Measurements from ENCODE around the gene NPIPA1.
A peak's percentile ranks its signal among the peaks of the same experiment; 100 is the strongest.
"Not testable (repeated sequence)": the region's sequence is repeated elsewhere in the genome, so short reads cannot be mapped to it uniquely, and the experiment has no call there.

The NPIPA1 gene

DNA sequence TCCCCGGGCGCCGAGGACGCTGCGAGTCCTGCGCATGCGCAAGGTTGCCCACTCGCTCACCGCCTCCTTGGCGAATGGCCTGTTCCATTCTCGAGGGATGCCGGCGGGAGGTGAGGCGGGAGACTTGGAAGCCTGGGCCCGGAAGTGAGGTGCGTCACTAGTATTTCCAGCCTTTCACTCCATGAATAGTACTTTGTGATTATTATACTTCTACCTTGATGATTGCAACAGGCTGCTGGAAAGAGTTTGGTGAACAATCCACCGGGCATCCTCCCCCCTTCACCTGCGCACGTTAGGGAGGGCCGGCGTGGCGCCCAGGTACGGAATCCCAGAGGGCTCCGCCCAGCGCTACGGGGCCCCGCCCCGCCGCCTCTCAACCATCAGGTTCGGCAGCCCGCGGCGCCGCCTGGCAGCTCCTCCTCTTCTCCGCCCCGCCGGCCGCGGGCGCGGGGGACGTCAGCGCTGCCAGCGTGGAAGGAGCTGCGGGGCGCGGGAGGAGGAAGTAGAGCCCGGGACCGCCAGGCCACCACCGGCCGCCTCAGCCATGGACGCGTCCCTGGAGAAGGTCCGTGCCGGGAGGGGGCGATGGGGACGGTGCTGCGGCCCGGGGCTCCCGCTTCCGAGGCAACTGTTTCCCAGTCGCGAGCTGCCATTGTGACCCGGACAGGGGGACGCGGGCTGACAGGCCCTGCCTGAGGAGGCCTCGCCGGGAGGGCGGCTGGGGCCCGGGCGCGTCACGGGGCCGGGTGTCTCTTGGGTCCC is 37.6 kb downstream of the NPIPA1 start, which contains the start of gene PDXDC1 (continued):
- TF ChIP-seq OVOL3 (tag by site-specific recombination; IDR thresholded peaks at IDR 0.05) (peak; percentile 13; the same call in 1 of the 2 replicates), SP3 (tag by site-specific recombination; IDR thresholded peaks at IDR 0.05) (peak; percentile 89), ZNF239 (tag by site-specific recombination; IDR thresholded peaks at IDR 0.05) (peak; percentile 66; the same call in 1 of the 2 replicates), ZNF335 (tag by site-specific recombination; conservative IDR thresholded peaks at IDR 0.05) (peak; percentile 92), ZSCAN30 (tag by site-specific recombination; IDR thresholded peaks at IDR 0.05) (peak; percentile 95), MZF1 (tag by site-specific recombination; IDR thresholded peaks at IDR 0.05; ENCODE audit: borderline replicate concordance) (peak; percentile 33; the same call in 1 of the 2 replicates), ZNF660 (tag by site-specific recombination; IDR thresholded peaks at IDR 0.05) (peak; percentile 86; the same call in 1 of the 2 replicates), ZNF610 (tag by site-specific recombination; IDR thresholded peaks at IDR 0.05; ENCODE audit: borderline replicate concordance) (peak; percentile 32; the same call in 1 of the 2 replicates), YY1 (tag by site-specific recombination; IDR thresholded peaks at IDR 0.05) (peak; percentile 80), OSR2 (tag by site-specific recombination; IDR thresholded peaks at IDR 0.05) (peak; percentile 41; the same call in 1 of the 2 replicates)
- TF ChIP-seq, protein P1, sequence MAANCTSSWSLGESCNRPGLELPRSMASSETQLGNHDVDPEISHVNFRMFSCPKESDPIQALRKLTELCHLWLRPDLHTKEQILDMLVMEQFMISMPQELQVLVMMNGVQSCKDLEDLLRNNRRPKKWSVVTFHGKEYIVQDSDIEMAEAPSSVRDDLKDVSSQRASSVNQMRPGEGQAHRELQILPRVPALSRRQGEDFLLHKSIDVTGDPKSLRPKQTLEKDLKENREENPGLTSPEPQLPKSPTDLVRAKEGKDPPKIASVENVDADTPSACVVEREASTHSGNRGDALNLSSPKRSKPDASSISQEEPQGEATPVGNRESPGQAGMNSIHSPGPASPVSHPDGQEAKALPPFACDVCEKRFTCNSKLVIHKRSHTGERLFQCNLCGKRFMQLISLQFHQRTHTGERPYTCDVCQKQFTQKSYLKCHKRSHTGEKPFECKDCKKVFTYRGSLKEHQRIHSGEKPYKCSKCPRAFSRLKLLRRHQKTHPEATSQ (tag by site-specific recombination; IDR thresholded peaks at IDR 0.05): peak; percentile 92; the same call in 1 of the 2 replicates
- TF ChIP-seq, protein P2, sequence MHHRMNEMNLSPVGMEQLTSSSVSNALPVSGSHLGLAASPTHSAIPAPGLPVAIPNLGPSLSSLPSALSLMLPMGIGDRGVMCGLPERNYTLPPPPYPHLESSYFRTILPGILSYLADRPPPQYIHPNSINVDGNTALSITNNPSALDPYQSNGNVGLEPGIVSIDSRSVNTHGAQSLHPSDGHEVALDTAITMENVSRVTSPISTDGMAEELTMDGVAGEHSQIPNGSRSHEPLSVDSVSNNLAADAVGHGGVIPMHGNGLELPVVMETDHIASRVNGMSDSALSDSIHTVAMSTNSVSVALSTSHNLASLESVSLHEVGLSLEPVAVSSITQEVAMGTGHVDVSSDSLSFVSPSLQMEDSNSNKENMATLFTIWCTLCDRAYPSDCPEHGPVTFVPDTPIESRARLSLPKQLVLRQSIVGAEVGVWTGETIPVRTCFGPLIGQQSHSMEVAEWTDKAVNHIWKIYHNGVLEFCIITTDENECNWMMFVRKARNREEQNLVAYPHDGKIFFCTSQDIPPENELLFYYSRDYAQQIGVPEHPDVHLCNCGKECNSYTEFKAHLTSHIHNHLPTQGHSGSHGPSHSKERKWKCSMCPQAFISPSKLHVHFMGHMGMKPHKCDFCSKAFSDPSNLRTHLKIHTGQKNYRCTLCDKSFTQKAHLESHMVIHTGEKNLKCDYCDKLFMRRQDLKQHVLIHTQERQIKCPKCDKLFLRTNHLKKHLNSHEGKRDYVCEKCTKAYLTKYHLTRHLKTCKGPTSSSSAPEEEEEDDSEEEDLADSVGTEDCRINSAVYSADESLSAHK (tag by site-specific recombination; IDR thresholded peaks at IDR 0.05): peak; percentile 42; the same call in 1 of the 2 replicates

DNA sequence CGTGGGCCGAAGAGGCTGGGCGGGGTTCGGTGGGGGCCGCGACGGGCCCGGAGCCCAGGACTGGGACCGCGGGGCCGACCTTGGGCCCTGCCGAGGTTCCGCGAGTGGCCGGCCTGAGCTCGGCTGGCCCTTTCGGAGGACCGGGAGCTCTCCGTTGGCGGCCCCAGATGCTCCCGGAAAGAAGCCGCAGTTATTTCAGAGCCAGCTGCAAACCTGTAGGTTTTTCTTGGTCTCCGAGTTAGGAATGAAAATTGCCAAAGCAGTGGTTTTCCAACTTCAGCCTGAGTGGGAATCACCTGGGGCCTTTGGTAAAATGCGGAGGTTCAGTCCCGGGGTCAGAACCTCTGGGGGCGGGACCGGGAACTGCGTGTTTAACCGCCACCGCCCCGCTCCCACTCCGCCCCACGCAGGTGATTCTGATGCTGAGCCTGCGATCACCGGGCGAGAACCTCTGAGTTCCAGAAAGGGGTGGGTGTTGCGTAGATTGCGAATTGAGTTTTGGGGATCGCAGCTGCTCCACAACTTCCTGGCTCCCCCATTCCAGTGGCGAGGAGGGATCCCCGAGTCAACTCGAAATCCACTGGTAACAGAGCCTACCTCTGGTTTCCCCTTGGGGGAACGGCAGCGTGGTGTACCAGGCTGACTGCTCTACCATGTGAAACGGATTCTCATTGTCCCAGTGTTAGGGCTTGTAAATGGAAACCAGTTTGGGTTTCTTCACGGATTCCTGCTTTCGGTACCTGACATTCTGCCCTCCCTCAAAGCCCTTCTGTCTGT is 38.4 kb downstream of the NPIPA1 start:
- POLR2A ChIA-PET: interaction anchor here (0.7 kb wide), 1 partner anchor 12 kb away, joined by 3 read pairs; no protein-coding TSS in a partner anchor
- Histone ChIP-seq H3K4me3 (ENCODE audit: low read depth, low read length) (peak overlapping the region; percentile 96), H3K27ac (ENCODE audit: extremely low read depth, low read depth, low read length) (peak overlapping the region; percentile 84; the same call in 1 of the 2 replicates), H3K4me1 (ENCODE audit: control insufficient read depth, insufficient read depth, low read length) (peaks cover 15% of the 10 kb centered on the region)
- not testable (repeated sequence) for H3K36me3 ChIP-seq (ENCODE audit: control insufficient read depth in 2 of 2, insufficient read depth in 1 of 2, low read length in 2 of 2); H3K9me3 ChIP-seq (ENCODE audit: control insufficient read depth, insufficient read depth, low read depth, low read length)
- CTCF ChIA-PET: interaction anchor here (1.3 kb wide), 1 partner anchor 12 kb away, joined by 5 read pairs; no protein-coding TSS in a partner anchor
- TF ChIP-seq SP2 (tag by site-specific recombination; IDR thresholded peaks at IDR 0.05): peak; percentile 29
- peak; percentile 64 for TF ChIP-seq ZEB2 (tag by site-specific recombination; IDR thresholded peaks at IDR 0.05)
- TF ChIP-seq, protein P3, sequence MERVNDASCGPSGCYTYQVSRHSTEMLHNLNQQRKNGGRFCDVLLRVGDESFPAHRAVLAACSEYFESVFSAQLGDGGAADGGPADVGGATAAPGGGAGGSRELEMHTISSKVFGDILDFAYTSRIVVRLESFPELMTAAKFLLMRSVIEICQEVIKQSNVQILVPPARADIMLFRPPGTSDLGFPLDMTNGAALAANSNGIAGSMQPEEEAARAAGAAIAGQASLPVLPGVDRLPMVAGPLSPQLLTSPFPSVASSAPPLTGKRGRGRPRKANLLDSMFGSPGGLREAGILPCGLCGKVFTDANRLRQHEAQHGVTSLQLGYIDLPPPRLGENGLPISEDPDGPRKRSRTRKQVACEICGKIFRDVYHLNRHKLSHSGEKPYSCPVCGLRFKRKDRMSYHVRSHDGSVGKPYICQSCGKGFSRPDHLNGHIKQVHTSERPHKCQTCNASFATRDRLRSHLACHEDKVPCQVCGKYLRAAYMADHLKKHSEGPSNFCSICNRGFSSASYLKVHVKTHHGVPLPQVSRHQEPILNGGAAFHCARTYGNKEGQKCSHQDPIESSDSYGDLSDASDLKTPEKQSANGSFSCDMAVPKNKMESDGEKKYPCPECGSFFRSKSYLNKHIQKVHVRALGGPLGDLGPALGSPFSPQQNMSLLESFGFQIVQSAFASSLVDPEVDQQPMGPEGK (tag by site-specific recombination; IDR thresholded peaks at IDR 0.05): peak; percentile 35
- TF ChIP-seq EGR2 (tag by site-specific recombination; IDR thresholded peaks at IDR 0.05; ENCODE audit: low read depth): peak; percentile 94
- TF ChIP-seq ZBTB20 (tag by site-specific recombination; IDR thresholded peaks at IDR 0.05): peak; percentile 38; the same call in 1 of the 2 replicates
- peak; percentile 76; the same call in 1 of the 2 replicates for TF ChIP-seq ZNF600 (tag by site-specific recombination; IDR thresholded peaks at IDR 0.05)
- TF ChIP-seq IKZF3 (tag by site-specific recombination; IDR thresholded peaks at IDR 0.05): peak; percentile 58; the same call in 1 of the 2 replicates
- TF ChIP-seq ZSCAN16 (tag by site-specific recombination; IDR thresholded peaks at IDR 0.05): peak; percentile 46; the same call in 1 of the 2 replicates
- TF ChIP-seq ZFHX2 (tag by site-specific recombination; conservative IDR thresholded peaks at IDR 0.05): peak; percentile 89
- TF ChIP-seq, protein P4, sequence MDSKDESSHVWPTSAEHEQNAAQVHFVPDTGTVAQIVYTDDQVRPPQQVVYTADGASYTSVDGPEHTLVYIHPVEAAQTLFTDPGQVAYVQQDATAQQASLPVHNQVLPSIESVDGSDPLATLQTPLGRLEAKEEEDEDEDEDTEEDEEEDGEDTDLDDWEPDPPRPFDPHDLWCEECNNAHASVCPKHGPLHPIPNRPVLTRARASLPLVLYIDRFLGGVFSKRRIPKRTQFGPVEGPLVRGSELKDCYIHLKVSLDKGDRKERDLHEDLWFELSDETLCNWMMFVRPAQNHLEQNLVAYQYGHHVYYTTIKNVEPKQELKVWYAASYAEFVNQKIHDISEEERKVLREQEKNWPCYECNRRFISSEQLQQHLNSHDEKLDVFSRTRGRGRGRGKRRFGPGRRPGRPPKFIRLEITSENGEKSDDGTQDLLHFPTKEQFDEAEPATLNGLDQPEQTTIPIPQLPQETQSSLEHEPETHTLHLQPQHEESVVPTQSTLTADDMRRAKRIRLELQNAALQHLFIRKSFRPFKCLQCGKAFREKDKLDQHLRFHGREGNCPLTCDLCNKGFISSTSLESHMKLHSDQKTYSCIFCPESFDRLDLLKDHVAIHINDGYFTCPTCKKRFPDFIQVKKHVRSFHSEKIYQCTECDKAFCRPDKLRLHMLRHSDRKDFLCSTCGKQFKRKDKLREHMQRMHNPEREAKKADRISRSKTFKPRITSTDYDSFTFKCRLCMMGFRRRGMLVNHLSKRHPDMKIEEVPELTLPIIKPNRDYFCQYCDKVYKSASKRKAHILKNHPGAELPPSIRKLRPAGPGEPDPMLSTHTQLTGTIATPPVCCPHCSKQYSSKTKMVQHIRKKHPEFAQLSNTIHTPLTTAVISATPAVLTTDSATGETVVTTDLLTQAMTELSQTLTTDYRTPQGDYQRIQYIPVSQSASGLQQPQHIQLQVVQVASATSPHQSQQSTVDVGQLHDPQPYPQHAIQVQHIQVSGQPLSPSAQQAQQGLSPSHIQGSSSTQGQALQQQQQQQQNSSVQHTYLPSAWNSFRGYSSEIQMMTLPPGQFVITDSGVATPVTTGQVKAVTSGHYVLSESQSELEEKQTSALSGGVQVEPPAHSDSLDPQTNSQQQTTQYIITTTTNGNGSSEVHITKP (tag by site-specific recombination; IDR thresholded peaks at IDR 0.05): peak; percentile 62
- TF ChIP-seq ZNF341 (tag by site-specific recombination; IDR thresholded peaks at IDR 0.05; ENCODE audit: low read depth): peak; percentile 59
- TF ChIP-seq HOXD13 (CRISPR knock-in tag; IDR thresholded peaks at IDR 0.05; ENCODE audit: borderline replicate concordance): 0 out of 2 replicates have a peak, but pooled peaks have one; percentile 9
- 0 out of 2 replicates have a peak, but pooled peaks have one; percentile 41 for TF ChIP-seq SP7 (tag by site-specific recombination; IDR thresholded peaks at IDR 0.05)
